Measurements from ENCODE around the gene ADAMTS12. TPM values are rescaled to one million over a fixed set of nuclear protein-coding genes. Genes with fewer than 3 reads are reported as not detected.

The ADAMTS12 gene
- polyA plus RNA-seq, 1 of the 3 experiments (the other 2 are of a cell fraction): 2.5 TPM

DNA sequence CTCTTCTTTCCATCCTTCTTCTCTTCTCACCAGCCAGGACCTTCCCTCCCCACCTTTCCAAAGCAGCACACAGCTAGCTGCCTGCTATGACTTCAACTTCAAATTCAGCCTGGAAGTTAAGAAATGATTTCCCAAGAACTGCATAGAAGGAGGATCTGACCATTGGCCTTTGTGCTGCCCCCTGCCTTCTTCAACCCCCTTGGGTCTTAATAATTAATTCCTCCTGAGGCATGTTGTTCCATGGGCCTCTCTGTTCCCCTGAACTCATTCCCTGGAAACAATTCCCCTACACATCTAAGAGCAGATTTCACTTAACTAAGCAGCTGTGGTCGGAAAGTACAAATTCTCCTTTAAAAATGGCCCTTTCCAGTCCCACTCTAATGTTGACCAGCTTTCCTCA lies 62.4 kb downstream of the ADAMTS12 start (continued):
- TF ChIP-seq, protein P1, sequence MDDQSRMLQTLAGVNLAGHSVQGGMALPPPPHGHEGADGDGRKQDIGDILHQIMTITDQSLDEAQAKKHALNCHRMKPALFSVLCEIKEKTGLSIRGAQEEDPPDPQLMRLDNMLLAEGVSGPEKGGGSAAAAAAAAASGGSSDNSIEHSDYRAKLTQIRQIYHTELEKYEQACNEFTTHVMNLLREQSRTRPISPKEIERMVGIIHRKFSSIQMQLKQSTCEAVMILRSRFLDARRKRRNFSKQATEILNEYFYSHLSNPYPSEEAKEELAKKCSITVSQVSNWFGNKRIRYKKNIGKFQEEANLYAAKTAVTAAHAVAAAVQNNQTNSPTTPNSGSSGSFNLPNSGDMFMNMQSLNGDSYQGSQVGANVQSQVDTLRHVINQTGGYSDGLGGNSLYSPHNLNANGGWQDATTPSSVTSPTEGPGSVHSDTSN (IDR thresholded peaks at IDR 0.05): no peak
- TF ChIP-seq GABPA (IDR thresholded peaks at IDR 0.05; ENCODE audit: low read depth): no peak
- no peak for TF ChIP-seq RXRA (IDR thresholded peaks at IDR 0.05; ENCODE audit: borderline replicate concordance, low read depth)
- TF ChIP-seq, protein P2, sequence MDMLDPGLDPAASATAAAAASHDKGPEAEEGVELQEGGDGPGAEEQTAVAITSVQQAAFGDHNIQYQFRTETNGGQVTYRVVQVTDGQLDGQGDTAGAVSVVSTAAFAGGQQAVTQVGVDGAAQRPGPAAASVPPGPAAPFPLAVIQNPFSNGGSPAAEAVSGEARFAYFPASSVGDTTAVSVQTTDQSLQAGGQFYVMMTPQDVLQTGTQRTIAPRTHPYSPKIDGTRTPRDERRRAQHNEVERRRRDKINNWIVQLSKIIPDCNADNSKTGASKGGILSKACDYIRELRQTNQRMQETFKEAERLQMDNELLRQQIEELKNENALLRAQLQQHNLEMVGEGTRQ (IDR thresholded peaks at IDR 0.05; ENCODE audit: borderline replicate concordance, low read depth, low read length): no peak
- TF ChIP-seq NRF1 (IDR thresholded peaks at IDR 0.05; ENCODE audit: low read depth, low read length): no peak
- no peak for TF ChIP-seq TCF12 (IDR thresholded peaks at IDR 0.05)
- no peak for TF ChIP-seq RCOR1 (IDR thresholded peaks at IDR 0.05; ENCODE audit: low read length)
- TF ChIP-seq FOXM1 (IDR thresholded peaks at IDR 0.05; ENCODE audit: low read depth): no peak
- no peak for TF ChIP-seq NFIC (IDR thresholded peaks at IDR 0.05; ENCODE audit: borderline replicate concordance)

DNA sequence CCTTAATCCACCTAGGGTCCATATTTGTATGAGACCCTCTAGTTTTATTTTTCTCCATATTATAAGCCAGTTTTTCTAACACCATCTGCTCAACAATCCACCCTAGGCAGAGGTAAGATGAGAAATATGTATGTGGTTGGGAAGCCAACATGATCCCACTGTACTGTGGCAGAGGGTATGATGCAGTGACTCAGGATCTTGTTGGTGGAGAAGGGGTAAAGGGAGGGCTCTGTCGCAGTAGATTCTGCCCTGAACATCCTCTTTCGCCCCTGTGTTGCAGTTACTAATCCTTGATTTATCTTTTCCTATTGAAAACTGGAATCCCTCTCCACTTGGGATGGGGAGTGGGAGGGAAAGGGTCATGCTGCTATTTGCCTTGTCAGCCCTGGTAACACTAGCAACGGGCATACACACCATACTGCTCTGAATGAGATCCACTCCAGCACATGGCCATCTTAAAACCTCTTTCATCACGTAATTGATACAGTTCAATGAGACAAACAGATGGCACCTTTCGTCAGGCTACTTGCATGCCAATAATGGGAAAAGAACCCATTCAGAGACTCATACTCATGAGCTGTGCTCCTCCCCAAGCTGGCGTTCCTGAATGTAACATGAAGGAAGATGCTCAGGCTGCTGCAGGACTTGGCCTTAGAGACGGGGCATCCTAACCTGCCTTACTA lies 63.0 kb downstream of the ADAMTS12 start:
- WGBS (ENCODE audit: low lambda C conversion rate): 26% methylated on average over 7 of the region's 7 CpGs
- no peak overlapping the region for H3K27ac ChIP-seq (ENCODE audit: low read depth in 2 of 2, low read length in 1 of 2)

More for the DNA sequence above, 63.0 kb downstream of the ADAMTS12 start:
- Histone ChIP-seq H3K79me2 (ENCODE audit: insufficient read depth) (no peaks in the 10 kb centered on the region), H2AFZ (ENCODE audit: low read depth) (no peak overlapping the region), H3K4me1 (ENCODE audit: control insufficient read depth in 1 of 2, insufficient read depth in 2 of 2, low read depth in 1 of 2, low read length in 1 of 2) (no peaks in the 10 kb centered on the region), H3K36me3 (replicated peaks in 1 of 2; ENCODE audit: control insufficient read depth in 1 of 2, insufficient read depth in 2 of 2, low read length in 1 of 2) (no peaks in the 10 kb centered on the region), H3K4me2 (no peak overlapping the region), H4K20me1 (ENCODE audit: insufficient read depth) (no peaks in the 10 kb centered on the region), H3K9ac (no peak overlapping the region), H3K27me3 (ENCODE audit: insufficient read depth) (no peaks in the 10 kb centered on the region; the same call in 1 of the 2 replicates), H3K4me3 (ENCODE audit: low read depth in 2 of 2, low read length in 1 of 2) (no peak overlapping the region), H3K9me3 (no peaks in the 10 kb centered on the region), H3K9me2 (no peaks in the 10 kb centered on the region), H3F3A (replicated peaks; ENCODE audit: insufficient read depth) (no peaks in the 10 kb centered on the region)
- no peak for DNase-seq
- CTCF ChIA-PET: interaction anchor here (1.1 kb wide), 1 partner anchor 17 kb away, joined by 3 read pairs; no protein-coding TSS in a partner anchor
- POLR2A ChIA-PET: no interaction called here
- TF ChIP-seq FOSL2 (IDR thresholded peaks at IDR 0.05; ENCODE audit: borderline replicate concordance, low read depth) (no peak), MXI1 (IDR thresholded peaks at IDR 0.05; ENCODE audit: low read depth, low read length) (no peak), JUND (IDR thresholded peaks at IDR 0.05) (no peak), NRF1 (IDR thresholded peaks at IDR 0.05; ENCODE audit: low read depth, low read length) (no peak), FOXM1 (IDR thresholded peaks at IDR 0.05; ENCODE audit: low read depth) (no peak), RFX5 (IDR thresholded peaks at IDR 0.05; ENCODE audit: low read length) (no peak), CHD2 (IDR thresholded peaks at IDR 0.05; ENCODE audit: low read length, partially characterized antibody) (no peak), FOXJ3 (CRISPR knock-in tag; IDR thresholded peaks at IDR 0.05) (no peak), ELF1 (IDR thresholded peaks at IDR 0.05) (no peak)
- TF ChIP-seq, protein P1 (IDR thresholded peaks at IDR 0.05): no peak
- TF ChIP-seq, protein P2 (IDR thresholded peaks at IDR 0.05; ENCODE audit: borderline replicate concordance, low read depth, low read length): no peak

Data from SK-N-SH (cell line).